ENCODE results near the gene TWNK. TPM values are rescaled to one million over a fixed set of nuclear protein-coding genes. Genes with fewer than 3 reads are reported as not detected.
"Not testable (repeated sequence)": the region's sequence is repeated elsewhere in the genome, so short reads cannot be mapped to it uniquely, and the experiment has no call there.

The TWNK gene
- total and polyA plus RNA-seq, 10 of the 15 experiments (the other 5 are each of a cell fraction or from before 2014, with no cell fraction given) = 13.6 to 32.8 (median 18.0) TPM

DNA sequence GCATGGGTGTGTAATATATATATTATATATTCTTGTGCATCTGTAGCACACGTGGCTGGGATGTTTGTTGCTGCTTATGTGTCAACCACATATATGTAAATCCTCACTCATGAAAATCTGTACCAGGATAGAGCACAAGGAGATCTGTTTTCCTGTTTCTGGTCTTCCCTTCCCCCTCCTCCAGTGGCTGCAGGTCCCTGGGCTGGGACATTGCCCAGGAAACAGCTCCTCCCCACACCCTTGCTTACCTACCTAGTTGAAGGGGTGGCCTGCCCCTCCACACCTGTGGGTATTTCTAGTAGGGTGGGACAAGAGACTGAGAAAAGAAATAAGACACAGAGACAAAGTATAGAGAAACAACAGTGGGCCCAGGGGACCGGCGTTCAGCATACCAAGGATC, 45.9 kb downstream of the TWNK start (continued):
- TF ChIP-seq, protein P1, sequence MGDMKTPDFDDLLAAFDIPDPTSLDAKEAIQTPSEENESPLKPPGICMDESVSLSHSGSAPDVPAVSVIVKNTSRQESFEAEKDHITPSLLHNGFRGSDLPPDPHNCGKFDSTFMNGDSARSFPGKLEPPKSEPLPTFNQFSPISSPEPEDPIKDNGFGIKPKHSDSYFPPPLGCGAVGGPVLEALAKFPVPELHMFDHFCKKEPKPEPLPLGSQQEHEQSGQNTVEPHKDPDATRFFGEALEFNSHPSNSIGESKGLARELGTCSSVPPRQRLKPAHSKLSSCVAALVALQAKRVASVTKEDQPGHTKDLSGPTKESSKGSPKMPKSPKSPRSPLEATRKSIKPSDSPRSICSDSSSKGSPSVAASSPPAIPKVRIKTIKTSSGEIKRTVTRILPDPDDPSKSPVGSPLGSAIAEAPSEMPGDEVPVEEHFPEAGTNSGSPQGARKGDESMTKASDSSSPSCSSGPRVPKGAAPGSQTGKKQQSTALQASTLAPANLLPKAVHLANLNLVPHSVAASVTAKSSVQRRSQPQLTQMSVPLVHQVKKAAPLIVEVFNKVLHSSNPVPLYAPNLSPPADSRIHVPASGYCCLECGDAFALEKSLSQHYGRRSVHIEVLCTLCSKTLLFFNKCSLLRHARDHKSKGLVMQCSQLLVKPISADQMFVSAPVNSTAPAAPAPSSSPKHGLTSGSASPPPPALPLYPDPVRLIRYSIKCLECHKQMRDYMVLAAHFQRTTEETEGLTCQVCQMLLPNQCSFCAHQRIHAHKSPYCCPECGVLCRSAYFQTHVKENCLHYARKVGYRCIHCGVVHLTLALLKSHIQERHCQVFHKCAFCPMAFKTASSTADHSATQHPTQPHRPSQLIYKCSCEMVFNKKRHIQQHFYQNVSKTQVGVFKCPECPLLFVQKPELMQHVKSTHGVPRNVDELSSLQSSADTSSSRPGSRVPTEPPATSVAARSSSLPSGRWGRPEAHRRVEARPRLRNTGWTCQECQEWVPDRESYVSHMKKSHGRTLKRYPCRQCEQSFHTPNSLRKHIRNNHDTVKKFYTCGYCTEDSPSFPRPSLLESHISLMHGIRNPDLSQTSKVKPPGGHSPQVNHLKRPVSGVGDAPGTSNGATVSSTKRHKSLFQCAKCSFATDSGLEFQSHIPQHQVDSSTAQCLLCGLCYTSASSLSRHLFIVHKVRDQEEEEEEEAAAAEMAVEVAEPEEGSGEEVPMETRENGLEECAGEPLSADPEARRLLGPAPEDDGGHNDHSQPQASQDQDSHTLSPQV (IDR thresholded peaks at IDR 0.05) = no peak

- intact Hi-C loops (cut with micrococcal nuclease; ENCODE audit: unreplicated experiment) = loop anchor here (5.0 kb wide), 1 partner anchor 33 kb away; no protein-coding TSS in a partner anchor
- H3K4me3 ChIP-seq; FAIRE-seq; in situ Hi-C loops (cut with MboI); DNase-seq (ENCODE audit: low read depth, low spot score); H4K20me1 ChIP-seq (ENCODE audit: control insufficient read depth, insufficient read depth); H3K27ac ChIP-seq (ENCODE audit: control insufficient read depth, insufficient read depth); BruUV-seq (replicated peaks); H3K9me3 ChIP-seq (replicated peaks; ENCODE audit: control insufficient read depth, insufficient read depth, low read length); ATAC-seq; H3K36me3 ChIP-seq (ENCODE audit: control insufficient read depth in 2 of 2, insufficient read depth in 2 of 2, low read length in 1 of 2); H3K4me2 ChIP-seq (ENCODE audit: control insufficient read depth, insufficient read depth); H2AFZ ChIP-seq (ENCODE audit: control insufficient read depth, low read depth, low read length); H3K27me3 ChIP-seq (replicated peaks in 1 of 2; ENCODE audit: control insufficient read depth in 2 of 2, insufficient read depth in 2 of 2, low read length in 1 of 2); POLR2A ChIA-PET; H3K9ac ChIP-seq (ENCODE audit: control insufficient read depth, insufficient read depth, low read length); H3K79me2 ChIP-seq (ENCODE audit: control insufficient read depth, insufficient read depth, low read length): not testable (repeated sequence)
- CTCF ChIA-PET = interaction anchor here (1.1 to 2.1 kb wide), 3 partner anchors 8 to 20 kb away, joined by 4 to 11 read pairs (median 5); no protein-coding TSS in a partner anchor
- RAD21 ChIA-PET (ENCODE audit: unreplicated experiment) = interaction anchor here (0.6 kb wide), 1 partner anchor 8 kb away, joined by 3 read pairs; no protein-coding TSS in a partner anchor
- SMC1A ChIA-PET (ENCODE audit: uncharacterized antibody, unreplicated experiment) = interaction anchor here (2.2 kb wide), 1 partner anchor 9 kb away, joined by 5 read pairs; no protein-coding TSS in a partner anchor
- WGBS (ENCODE audit: insufficient coverage, insufficient replicate concordance, low lambda C conversion rate, missing lambda C conversion rate) = 80% methylated on average over 4 of the region's 4 CpGs
- peaks cover 21% of the 10 kb centered on the region for H3K4me1 ChIP-seq (ENCODE audit: control insufficient read depth, insufficient read depth, low read length)
Observed at GRCh38 chr10:101034404-101034803, 47.1 kb downstream of the TWNK start.
